HepG2 (cell line): ENCODE results near the gene PPP1R13B. TPM values are rescaled to one million over a fixed set of nuclear protein-coding genes. Genes with fewer than 3 reads are reported as not detected.

Source experiments
- ARHGAP35 ChIP-seq: sonication (generic); formaldehyde crosslinking; IDR thresholded peaks from 2 replicates; pipeline ENCODE4 v1.9.0; 2022; ENCODE audit warnings: mild to moderate bottlenecking, inconsistent platforms, moderate library complexity, missing genetic modification reagents, borderline replicate concordance
- BRF2 ChIP-seq: sonication (generic); formaldehyde crosslinking; IDR thresholded peaks from 2 replicates; pipeline ENCODE4 v1.8.1; 2022; ENCODE audit warnings: mild to moderate bottlenecking, missing genetic modification reagents
- CEBPG ChIP-seq: IDR thresholded peaks from 2 replicates; pipeline ENCODE4 v1.6.1; 2016
- GLI4 ChIP-seq: sonication (generic); formaldehyde crosslinking; IDR thresholded peaks from 2 replicates; pipeline ENCODE4 v1.5.1; 2020; ENCODE audit warnings: missing genetic modification reagents, mild to moderate bottlenecking, moderate library complexity, borderline replicate concordance
- HES4 ChIP-seq: sonication (generic); formaldehyde crosslinking; IDR thresholded peaks from 2 replicates; pipeline ENCODE4 v1.9.0; 2021; ENCODE audit warnings: mild to moderate bottlenecking, missing genetic modification reagents, borderline replicate concordance
- IRX3 ChIP-seq: sonication (generic); formaldehyde crosslinking; IDR thresholded peaks from 2 replicates; pipeline ENCODE4 v1.8.1; 2023; ENCODE audit warnings: mild to moderate bottlenecking, low read depth, missing genetic modification reagents, borderline replicate concordance
- JDP2 ChIP-seq: sonication (generic); formaldehyde crosslinking; IDR thresholded peaks from 2 replicates; pipeline ENCODE4 v1.8.1; 2022; ENCODE audit warnings: missing genetic modification reagents, borderline replicate concordance
- MZF1 ChIP-seq: sonication (generic); formaldehyde crosslinking; IDR thresholded peaks from 2 replicates; pipeline ENCODE4 v1.8.1; 2023; ENCODE audit warnings: mild to moderate bottlenecking, missing genetic modification reagents, borderline replicate concordance
- NFE2 ChIP-seq: sonication (generic); formaldehyde crosslinking; IDR thresholded peaks from 2 replicates; pipeline ENCODE4 v1.4.0; 2020; ENCODE audit warnings: missing genetic modification reagents
- PPARG ChIP-seq: conservative IDR thresholded peaks from 2 replicates; pipeline ENCODE4 v1.6.1; 2016; ENCODE audit warnings: missing biosample characterization, missing genetic modification reagents
- RCOR2 ChIP-seq: IDR thresholded peaks from 2 replicates; pipeline ENCODE4 v1.6.1; 2016; ENCODE audit warnings: missing biosample characterization, missing genetic modification reagents
- SMAD1 ChIP-seq: sonication (generic); formaldehyde crosslinking; IDR thresholded peaks from 2 replicates; pipeline ENCODE4 v1.4.0; 2020; ENCODE audit warnings: missing genetic modification reagents, low read depth, mild to moderate bottlenecking, borderline replicate concordance
- SMC3 ChIP-seq: IDR thresholded peaks from 2 replicates; pipeline ENCODE4 v1.6.1; 2011; ENCODE audit warnings: low read length, improper control_type of control experiment
- TCF12 ChIP-seq, 2 experiments: fragments of 450-650 bp in 1 of 2; sonication (generic) in 1 of 2; formaldehyde crosslinking in 1 of 2; IDR thresholded peaks; 2 replicates each; pipeline versions ENCODE4 v1.6.1 to v1.8.0; 2017 to 2022; ENCODE audit warnings: antibody characterized with exemption in 1 of 2, mild to moderate bottlenecking in 1 of 2, missing genetic modification reagents in 1 of 2, moderate library complexity in 1 of 2
- ZNF598 ChIP-seq: sonication (generic); formaldehyde crosslinking; IDR thresholded peaks from 2 replicates; pipeline ENCODE4 v1.5.1; 2020; ENCODE audit warnings: mild to moderate bottlenecking, missing genetic modification reagents, borderline replicate concordance
- ZNF704 ChIP-seq: sonication (generic); formaldehyde crosslinking; IDR thresholded peaks from 2 replicates; pipeline ENCODE4 v1.8.1; 2023; ENCODE audit warnings: mild to moderate bottlenecking, inconsistent platforms, moderate library complexity, missing genetic modification reagents, borderline replicate concordance
- ZNF788 ChIP-seq: sonication (generic); formaldehyde crosslinking; IDR thresholded peaks from 2 replicates; pipeline ENCODE4 v1.5.0; 2020; ENCODE audit warnings: mild to moderate bottlenecking, missing genetic modification reagents, borderline replicate concordance
- polyA plus RNA-seq, 8 experiments: library from polyadenylated mRNA; depleted of rRNA in 3 of 8; stranded (reverse) in 7 of 8; unstranded in 1 of 8; fragments of >200 nt; fragmentation: Illumina TruSeq in 4 of 8; extraction: Trizol in 4 of 8; gene quantifications; 2 replicates each; pipeline versions ENCODE4 v1.2.1 to v1.2.3, GENCODE V29; 2011 to 2016; ENCODE audit warnings: low read depth in 4 of 8, missing spikeins in 1 of 8, mixed read lengths in 1 of 8; ENCODE audit not compliant: insufficient read depth in 1 of 8
- total RNA-seq, 5 experiments: library from RNA; depleted of rRNA; stranded (reverse); fragments of >200 nt; fragmentation: Illumina TruSeq; extraction: Trizol; gene quantifications; 2 replicates each; pipeline ENCODE4 v1.2.3, GENCODE V29; 2016; ENCODE audit warnings: low read depth in 1 of 5
- TF ChIP-seq, protein P1 (sequence below): IDR thresholded peaks from 2 replicates; pipeline ENCODE4 v1.6.1; 2016; ENCODE audit warnings: low read depth, borderline replicate concordance
- TF ChIP-seq, protein P2 (sequence below): sonication (generic); formaldehyde crosslinking; IDR thresholded peaks from 2 replicates; pipeline ENCODE4 v1.4.0; 2020; ENCODE audit warnings: mild to moderate bottlenecking, missing genetic modification reagents
- TF ChIP-seq, protein P3 (sequence below): sonication (generic); formaldehyde crosslinking; conservative IDR thresholded peaks from 2 replicates; pipeline ENCODE4 v1.5.0; 2020; ENCODE audit warnings: missing genetic modification reagents

PPP1R13B gene
- total and polyA plus RNA-seq, 2 of the 13 experiments (the other 11 are each of a cell fraction or from before 2014, with no cell fraction given): 4.6 to 9.4 TPM

GRCh38 chr14:103889313-103890051 is 42.1 kb upstream of the PPP1R13B start (continued):
- TF ChIP-seq BRF2 (CRISPR knock-in tag) (no peak), HES4 (0 out of 2 replicates have a peak, but pooled peaks have one; percentile 30), SMAD1 (CRISPR knock-in tag) (no peak), ZNF598 (CRISPR knock-in tag) (no peak), ARHGAP35 (no peak), ZNF788 (CRISPR knock-in tag) (peak; percentile 66; the same call in 1 of the 2 replicates), TCF12 (IDR thresholded peaks at IDR 0.05) (no peak), TCF12 (CRISPR knock-in tag; IDR thresholded peaks at IDR 0.05) (no peak), PPARG (CRISPR knock-in tag) (no peak), ZNF704 (CRISPR knock-in tag) (0 out of 2 replicates have a peak, but pooled peaks have one; percentile 53), CEBPG (no peak), SMC3 (no peak), NFE2 (no peak), MZF1 (no peak), JDP2 (no peak), GLI4 (CRISPR knock-in tag) (no peak), RCOR2 (CRISPR knock-in tag) (no peak), IRX3 (CRISPR knock-in tag) (no peak)
- TF ChIP-seq, protein P1, sequence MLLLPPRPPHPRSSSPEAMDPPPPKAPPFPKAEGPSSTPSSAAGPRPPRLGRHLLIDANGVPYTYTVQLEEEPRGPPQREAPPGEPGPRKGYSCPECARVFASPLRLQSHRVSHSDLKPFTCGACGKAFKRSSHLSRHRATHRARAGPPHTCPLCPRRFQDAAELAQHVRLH: peak; percentile 43; the same call in 1 of the 2 replicates
- TF ChIP-seq, protein P2, sequence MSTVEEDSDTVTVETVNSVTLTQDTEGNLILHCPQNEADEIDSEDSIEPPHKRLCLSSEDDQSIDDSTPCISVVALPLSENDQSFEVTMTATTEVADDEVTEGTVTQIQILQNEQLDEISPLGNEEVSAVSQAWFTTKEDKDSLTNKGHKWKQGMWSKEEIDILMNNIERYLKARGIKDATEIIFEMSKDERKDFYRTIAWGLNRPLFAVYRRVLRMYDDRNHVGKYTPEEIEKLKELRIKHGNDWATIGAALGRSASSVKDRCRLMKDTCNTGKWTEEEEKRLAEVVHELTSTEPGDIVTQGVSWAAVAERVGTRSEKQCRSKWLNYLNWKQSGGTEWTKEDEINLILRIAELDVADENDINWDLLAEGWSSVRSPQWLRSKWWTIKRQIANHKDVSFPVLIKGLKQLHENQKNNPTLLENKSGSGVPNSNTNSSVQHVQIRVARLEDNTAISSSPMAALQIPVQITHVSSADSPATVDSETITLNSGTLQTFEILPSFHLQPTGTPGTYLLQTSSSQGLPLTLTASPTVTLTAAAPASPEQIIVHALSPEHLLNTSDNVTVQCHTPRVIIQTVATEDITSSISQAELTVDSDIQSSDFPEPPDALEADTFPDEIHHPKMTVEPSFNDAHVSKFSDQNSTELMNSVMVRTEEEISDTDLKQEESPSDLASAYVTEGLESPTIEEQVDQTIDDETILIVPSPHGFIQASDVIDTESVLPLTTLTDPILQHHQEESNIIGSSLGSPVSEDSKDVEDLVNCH (CRISPR knock-in tag): no peak
- TF ChIP-seq, protein P3, sequence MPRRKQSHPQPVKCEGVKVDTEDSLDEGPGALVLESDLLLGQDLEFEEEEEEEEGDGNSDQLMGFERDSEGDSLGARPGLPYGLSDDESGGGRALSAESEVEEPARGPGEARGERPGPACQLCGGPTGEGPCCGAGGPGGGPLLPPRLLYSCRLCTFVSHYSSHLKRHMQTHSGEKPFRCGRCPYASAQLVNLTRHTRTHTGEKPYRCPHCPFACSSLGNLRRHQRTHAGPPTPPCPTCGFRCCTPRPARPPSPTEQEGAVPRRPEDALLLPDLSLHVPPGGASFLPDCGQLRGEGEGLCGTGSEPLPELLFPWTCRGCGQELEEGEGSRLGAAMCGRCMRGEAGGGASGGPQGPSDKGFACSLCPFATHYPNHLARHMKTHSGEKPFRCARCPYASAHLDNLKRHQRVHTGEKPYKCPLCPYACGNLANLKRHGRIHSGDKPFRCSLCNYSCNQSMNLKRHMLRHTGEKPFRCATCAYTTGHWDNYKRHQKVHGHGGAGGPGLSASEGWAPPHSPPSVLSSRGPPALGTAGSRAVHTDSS (CRISPR knock-in tag): no peak; the same call in 1 of the 2 replicates
